HepG2 (cell line): ENCODE results near the gene XAB2. TPM values are rescaled to one million over a fixed set of nuclear protein-coding genes. Genes with fewer than 3 reads are reported as not detected.
A peak's percentile ranks its signal among the peaks of the same experiment; 100 is the strongest.

Experiments used
- AKNA ChIP-seq: sonication (generic); formaldehyde crosslinking; IDR thresholded peaks from 2 replicates; pipeline ENCODE4 v1.4.0; 2020; ENCODE audit warnings: missing genetic modification reagents, borderline replicate concordance
- ESRRA ChIP-seq: sonication (generic); formaldehyde crosslinking; IDR thresholded peaks from 2 replicates; pipeline ENCODE4 v1.5.1; 2020; ENCODE audit warnings: mild to moderate bottlenecking, low read depth, missing genetic modification reagents
- NFYC ChIP-seq: IDR thresholded peaks from 2 replicates; pipeline ENCODE4 v1.6.1; 2016; ENCODE audit warnings: missing genetic modification reagents, missing compliant biosample characterization
- STAG1 ChIP-seq: sonication (generic); formaldehyde crosslinking; IDR thresholded peaks from 2 replicates; pipeline ENCODE4 v1.4.0; 2020; ENCODE audit warnings: missing genetic modification reagents
- ZBTB34 ChIP-seq: sonication (generic); formaldehyde crosslinking; IDR thresholded peaks from 2 replicates; pipeline ENCODE4 v1.8.0; 2022; ENCODE audit warnings: mild to moderate bottlenecking, missing genetic modification reagents
- ZHX1 ChIP-seq: sonication (generic); formaldehyde crosslinking; IDR thresholded peaks from 2 replicates; pipeline ENCODE4 v1.8.1; 2022; ENCODE audit warnings: low read depth, mild to moderate bottlenecking, missing genetic modification reagents
- ZKSCAN8 ChIP-seq: IDR thresholded peaks from 2 replicates; pipeline ENCODE4 v1.6.1; 2016; ENCODE audit warnings: borderline replicate concordance, missing genetic modification reagents, missing compliant biosample characterization
- ZNF230 ChIP-seq: sonication (generic); formaldehyde crosslinking; IDR thresholded peaks from 2 replicates; pipeline ENCODE4 v1.4.0; 2020; ENCODE audit warnings: mild to moderate bottlenecking, missing genetic modification reagents
- ZNF414 ChIP-seq: sonication (generic); formaldehyde crosslinking; IDR thresholded peaks from 2 replicates; pipeline ENCODE4 v1.5.0; 2020; ENCODE audit warnings: missing genetic modification reagents
- ZSCAN20 ChIP-seq: sonication (generic); formaldehyde crosslinking; IDR thresholded peaks from 2 replicates; pipeline ENCODE4 v1.4.0; 2020; ENCODE audit warnings: missing genetic modification reagents, mild to moderate bottlenecking, borderline replicate concordance
- polyA plus RNA-seq, 8 experiments: library from polyadenylated mRNA; depleted of rRNA in 3 of 8; stranded (reverse) in 7 of 8; unstranded in 1 of 8; fragments of >200 nt; fragmentation: Illumina TruSeq in 4 of 8; extraction: Trizol in 4 of 8; gene quantifications; 2 replicates each; pipeline versions ENCODE4 v1.2.1 to v1.2.3, GENCODE V29; 2011 to 2016; ENCODE audit warnings: low read depth in 4 of 8, missing spikeins in 1 of 8, mixed read lengths in 1 of 8; ENCODE audit not compliant: insufficient read depth in 1 of 8
- total RNA-seq, 5 experiments: library from RNA; depleted of rRNA; stranded (reverse); fragments of >200 nt; fragmentation: Illumina TruSeq; extraction: Trizol; gene quantifications; 2 replicates each; pipeline ENCODE4 v1.2.3, GENCODE V29; 2016; ENCODE audit warnings: low read depth in 1 of 5
- TF ChIP-seq, protein P1 (sequence below): sonication (generic); formaldehyde crosslinking; conservative IDR thresholded peaks from 2 replicates; pipeline ENCODE4 v1.8.0; 2022; ENCODE audit warnings: missing genetic modification reagents
- TF ChIP-seq, protein P2 (sequence below): IDR thresholded peaks from 2 replicates; pipeline ENCODE4 v1.6.1; 2016; ENCODE audit warnings: missing compliant biosample characterization, missing genetic modification reagents, borderline replicate concordance
- TF ChIP-seq, protein P3 (sequence below): sonication (generic); formaldehyde crosslinking; conservative IDR thresholded peaks from 2 replicates; pipeline ENCODE4 v1.4.0; 2020; ENCODE audit warnings: missing genetic modification reagents

Gene XAB2
- total and polyA plus RNA-seq, 2 of the 13 experiments (the other 11 are each of a cell fraction or from before 2014, with no cell fraction given) = 6.2 to 23.9 TPM

DNA sequence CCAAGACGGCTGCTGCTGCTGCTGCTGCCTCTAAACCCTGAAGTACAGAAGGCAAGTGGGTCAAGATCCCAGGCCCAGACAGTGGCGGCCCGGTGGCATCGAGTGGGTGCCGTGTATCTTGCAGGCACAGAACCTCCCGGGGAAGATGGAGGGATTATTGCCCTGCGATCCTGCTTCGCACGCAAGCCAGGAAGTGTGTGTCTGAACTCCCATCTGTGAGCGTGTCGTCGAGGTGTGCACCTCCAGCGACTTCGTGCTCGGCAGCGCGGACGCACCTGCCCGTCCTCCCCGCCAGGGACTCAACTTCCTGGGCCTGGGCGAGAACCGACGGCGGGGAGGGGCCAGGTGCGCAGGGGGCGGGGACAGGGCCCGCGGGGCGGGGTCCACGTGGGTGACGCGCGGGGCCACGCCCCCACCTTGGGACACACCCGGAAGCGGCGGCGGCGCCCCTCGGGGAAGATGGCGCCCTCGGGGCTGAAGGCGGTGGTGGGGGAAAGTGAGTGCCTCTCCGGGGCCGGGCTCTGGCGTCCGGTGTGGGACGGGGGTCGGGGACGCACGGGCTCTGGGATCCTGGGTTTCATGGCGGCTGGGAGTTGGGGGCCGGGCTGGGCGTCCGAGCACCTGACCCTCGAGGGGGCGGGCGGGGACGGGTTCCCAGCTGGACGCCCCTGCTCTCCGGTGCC is 7.5 kb upstream of the XAB2 start, which contains the start of gene STXBP2 (continued):
- no peak for TF ChIP-seq AKNA (CRISPR knock-in tag)
- no peak for TF ChIP-seq ZBTB34
- TF ChIP-seq, protein P1, sequence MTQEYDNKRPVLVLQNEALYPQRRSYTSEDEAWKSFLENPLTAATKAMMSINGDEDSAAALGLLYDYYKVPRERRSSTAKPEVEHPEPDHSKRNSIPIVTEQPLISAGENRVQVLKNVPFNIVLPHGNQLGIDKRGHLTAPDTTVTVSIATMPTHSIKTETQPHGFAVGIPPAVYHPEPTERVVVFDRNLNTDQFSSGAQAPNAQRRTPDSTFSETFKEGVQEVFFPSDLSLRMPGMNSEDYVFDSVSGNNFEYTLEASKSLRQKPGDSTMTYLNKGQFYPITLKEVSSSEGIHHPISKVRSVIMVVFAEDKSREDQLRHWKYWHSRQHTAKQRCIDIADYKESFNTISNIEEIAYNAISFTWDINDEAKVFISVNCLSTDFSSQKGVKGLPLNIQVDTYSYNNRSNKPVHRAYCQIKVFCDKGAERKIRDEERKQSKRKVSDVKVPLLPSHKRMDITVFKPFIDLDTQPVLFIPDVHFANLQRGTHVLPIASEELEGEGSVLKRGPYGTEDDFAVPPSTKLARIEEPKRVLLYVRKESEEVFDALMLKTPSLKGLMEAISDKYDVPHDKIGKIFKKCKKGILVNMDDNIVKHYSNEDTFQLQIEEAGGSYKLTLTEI (CRISPR knock-in tag) = no peak
- TF ChIP-seq, protein P2, sequence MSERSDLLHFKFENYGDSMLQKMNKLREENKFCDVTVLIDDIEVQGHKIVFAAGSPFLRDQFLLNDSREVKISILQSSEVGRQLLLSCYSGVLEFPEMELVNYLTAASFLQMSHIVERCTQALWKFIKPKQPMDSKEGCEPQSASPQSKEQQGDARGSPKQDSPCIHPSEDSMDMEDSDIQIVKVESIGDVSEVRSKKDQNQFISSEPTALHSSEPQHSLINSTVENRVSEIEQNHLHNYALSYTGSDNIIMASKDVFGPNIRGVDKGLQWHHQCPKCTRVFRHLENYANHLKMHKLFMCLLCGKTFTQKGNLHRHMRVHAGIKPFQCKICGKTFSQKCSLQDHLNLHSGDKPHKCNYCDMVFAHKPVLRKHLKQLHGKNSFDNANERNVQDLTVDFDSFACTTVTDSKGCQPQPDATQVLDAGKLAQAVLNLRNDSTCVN (CRISPR knock-in tag) = no peak
- no peak for TF ChIP-seq ZHX1 (CRISPR knock-in tag)
- TF ChIP-seq ZNF230 (CRISPR knock-in tag) = no peak
- TF ChIP-seq NFYC (CRISPR knock-in tag) = peak; percentile 19; the same call in 1 of the 2 replicates
- no peak for TF ChIP-seq ZKSCAN8 (CRISPR knock-in tag)
- no peak for TF ChIP-seq ZNF414 (CRISPR knock-in tag)
- TF ChIP-seq STAG1 (CRISPR knock-in tag) = no peak
- TF ChIP-seq, protein P3, sequence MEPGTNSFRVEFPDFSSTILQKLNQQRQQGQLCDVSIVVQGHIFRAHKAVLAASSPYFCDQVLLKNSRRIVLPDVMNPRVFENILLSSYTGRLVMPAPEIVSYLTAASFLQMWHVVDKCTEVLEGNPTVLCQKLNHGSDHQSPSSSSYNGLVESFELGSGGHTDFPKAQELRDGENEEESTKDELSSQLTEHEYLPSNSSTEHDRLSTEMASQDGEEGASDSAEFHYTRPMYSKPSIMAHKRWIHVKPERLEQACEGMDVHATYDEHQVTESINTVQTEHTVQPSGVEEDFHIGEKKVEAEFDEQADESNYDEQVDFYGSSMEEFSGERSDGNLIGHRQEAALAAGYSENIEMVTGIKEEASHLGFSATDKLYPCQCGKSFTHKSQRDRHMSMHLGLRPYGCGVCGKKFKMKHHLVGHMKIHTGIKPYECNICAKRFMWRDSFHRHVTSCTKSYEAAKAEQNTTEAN (CRISPR knock-in tag) = peak; percentile 72; the same call in 1 of the 2 replicates
- no peak for TF ChIP-seq ESRRA (CRISPR knock-in tag)
- TF ChIP-seq ZSCAN20 (CRISPR knock-in tag) = no peak
